Ramos (cell line): ENCODE data around the gene EML1.

Source experiments
- in situ Hi-C: fragments of 300-500 bp; cut with MboI; formaldehyde crosslinking; loops from one replicate; pipeline ENCODE4 v1.14.3; 2022; ENCODE audit warnings: low sequenced_read_pairs; ENCODE audit not compliant: unreplicated experiment

EML1 gene

DNA sequence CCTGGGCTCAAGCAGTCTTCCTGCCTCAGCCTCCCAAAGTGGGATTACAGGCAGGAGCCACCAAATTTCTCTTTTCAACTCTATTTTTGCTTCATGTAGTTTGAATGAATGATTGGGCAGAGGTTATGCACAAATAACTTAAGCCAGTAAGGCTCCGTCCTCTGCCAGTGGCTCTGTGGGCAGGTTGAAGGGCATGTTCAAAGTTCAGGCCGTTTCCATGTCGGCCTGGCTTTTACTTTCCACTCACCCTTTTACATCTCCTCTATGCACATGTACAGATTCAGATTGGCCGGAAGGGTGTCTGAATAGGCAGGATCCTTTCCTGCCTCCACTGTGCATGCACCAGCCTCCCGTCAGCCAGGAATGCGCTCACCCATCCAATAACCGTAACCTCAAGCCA, 132.3 kb downstream of the EML1 start:
- in situ Hi-C loops, result no loop called here

DNA sequence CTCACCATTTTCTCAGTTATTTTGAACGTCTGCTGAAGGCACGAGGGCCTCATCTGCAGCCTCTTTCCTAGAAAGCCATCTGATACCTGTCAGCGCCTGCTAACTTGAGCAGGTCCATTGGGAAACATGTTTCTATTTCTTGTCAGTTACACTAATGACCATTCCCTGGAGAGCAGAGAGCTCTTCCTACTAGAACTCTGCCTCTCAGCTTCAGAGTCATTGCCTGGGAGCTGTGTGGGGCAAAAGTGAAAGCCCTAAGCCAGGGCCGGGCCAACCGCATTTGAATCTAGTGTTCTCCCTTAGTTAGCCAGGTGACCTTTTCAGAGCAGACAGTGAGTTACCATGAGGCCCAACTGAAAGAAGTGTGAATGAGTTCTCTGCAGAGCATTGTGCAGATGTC, 135.8 kb downstream of the EML1 start:
- in situ Hi-C loops, result no loop called here

DNA sequence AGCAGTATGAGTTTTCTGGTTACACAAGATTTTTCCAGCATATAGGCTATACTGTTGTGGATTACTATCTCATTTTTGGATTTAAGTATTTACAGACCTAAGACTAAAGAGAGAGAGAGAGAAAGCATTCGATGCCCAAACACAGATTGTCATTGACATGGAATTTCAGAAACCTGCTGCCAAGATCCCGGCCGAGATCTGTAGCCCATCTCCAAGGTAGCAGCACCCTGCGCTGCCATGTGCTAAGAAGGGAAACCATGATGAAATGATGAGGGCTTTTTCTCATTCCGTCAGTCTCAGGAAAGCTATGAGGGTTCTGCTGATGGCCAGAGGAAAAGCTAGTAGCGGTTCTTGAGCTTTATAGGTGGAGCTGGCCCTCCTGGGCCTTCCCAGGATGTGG, 136.4 kb downstream of the EML1 start:
- in situ Hi-C loops, result no loop called here

DNA sequence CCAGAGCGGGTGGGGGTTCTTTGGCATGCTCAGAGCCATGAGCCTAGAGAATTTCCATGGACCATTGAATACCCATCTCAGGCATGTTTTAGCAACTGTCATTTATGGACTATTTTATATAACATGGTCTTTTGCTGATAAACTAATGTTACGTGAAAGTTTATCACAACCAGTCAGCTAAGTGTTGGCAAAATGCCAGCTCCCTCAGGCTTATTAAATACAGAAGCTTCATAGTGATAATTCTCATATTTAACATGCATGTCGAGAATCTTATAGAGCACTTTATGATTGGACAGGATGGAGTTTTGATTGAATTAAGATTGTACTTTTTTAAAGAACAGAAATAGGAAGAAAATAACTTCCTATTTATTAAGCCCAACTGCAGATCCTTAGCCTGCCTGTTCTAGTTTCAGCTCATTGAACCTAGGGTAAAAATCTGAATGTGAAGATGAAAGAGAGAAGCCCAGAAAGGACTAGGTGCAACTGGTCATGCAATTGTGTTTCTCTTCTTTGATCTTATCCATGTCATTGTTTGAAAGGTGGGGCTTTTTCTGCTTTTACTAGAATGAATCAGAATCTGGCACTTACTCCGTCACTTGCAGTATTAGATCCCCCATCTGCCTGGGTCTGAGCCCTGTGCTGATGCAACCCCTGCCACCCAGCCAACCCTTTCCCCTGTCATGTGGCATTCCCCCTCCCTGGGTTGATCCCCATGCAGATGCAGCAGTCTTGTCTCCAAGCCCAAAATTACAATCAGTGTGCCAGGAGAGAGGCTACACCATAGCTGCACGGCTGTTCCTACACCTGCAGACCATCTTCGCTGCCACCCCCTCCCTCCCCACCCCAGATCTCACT, 137.4 kb downstream of the EML1 start:
- in situ Hi-C loops, result no loop called here

- in situ Hi-C loops, result no loop called here
Measured at GRCh38 chr14:99931308-99931707, 138.1 kb downstream of the EML1 start.

DNA sequence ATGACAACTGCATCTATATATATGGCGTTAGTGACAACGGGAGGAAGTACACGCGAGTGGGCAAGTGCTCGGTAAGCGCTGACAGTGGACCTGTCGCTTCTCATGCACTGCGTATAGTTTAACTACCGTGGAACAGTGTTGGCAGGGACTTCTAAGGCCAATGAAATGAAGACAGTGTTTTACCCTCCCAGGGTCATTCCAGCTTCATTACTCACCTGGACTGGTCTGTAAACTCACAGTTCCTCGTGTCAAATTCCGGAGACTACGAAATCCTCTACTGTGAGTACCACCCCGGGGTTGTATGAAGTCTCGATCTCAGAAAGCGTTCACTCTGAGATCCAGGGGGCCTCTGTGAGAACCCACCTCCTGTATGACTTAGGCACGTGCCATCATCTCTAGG, 142.8 kb downstream of the EML1 start:
- in situ Hi-C loops, result no loop called here

DNA sequence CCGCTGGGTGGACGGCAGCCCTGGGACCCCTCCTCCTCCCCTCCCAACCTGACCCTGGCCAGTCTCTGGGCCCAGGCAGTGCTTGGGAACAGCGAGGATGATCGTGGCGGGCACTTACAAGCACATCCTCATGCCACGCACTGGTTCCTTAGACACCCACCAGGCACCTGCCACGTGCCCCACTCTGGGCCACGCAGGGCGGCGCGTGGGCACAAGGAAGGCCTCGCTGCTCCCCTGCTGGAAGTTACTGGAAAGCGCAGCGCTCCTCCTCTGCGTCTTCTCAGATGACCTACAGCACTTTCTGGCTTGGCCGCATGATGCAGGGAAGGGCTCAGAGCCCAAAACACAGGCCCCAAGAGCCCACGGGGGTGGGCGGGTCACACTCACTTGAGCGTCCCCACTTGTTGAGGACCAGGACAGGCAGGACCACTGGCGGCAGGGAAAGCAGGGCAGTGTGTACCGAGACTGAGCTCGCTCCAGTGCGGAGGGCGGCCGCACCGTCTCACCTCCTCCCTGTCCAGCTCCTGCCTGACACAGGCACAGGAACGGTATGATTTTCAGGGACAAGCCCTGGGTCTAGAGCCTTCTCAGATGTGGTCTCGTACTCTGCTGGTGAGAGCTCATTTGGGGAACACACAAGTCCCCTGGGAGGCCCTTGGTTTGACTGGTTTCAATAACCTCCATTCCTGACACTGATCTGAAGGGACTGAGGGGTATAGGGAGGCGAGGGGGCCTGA, 143.7 kb downstream of the EML1 start:
- in situ Hi-C loops, result no loop called here

- in situ Hi-C loops, result no loop called here
Measured at GRCh38 chr14:99937475-99938244, 144.4 kb downstream of the EML1 start.

- in situ Hi-C loops, result no loop called here
Measured at GRCh38 chr14:99938376-99938775, 145.2 kb downstream of the EML1 start.

DNA sequence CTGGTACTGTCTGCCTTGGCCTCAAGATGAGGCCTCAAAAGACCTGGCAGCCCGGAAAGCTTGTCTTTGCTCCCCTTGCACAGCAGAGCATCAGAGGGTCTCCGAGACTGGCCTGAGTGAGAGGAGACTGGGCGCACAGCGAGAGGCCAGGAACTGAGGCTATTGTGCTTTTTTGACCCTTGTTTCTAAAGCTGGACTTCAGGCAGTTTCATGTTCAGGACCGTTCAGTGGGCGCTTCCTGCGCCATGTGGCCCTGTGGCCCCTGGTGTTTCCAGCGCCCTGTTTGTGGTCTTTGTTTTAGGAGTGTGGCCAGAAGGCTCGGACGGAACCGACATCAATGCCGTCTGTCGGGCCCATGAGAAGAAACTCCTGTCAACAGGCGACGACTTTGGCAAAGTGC, 145.7 kb downstream of the EML1 start:
- in situ Hi-C loops, result no loop called here

- in situ Hi-C loops, result no loop called here
Measured at GRCh38 chr14:99939421-99939820, 146.2 kb downstream of the EML1 start.

DNA sequence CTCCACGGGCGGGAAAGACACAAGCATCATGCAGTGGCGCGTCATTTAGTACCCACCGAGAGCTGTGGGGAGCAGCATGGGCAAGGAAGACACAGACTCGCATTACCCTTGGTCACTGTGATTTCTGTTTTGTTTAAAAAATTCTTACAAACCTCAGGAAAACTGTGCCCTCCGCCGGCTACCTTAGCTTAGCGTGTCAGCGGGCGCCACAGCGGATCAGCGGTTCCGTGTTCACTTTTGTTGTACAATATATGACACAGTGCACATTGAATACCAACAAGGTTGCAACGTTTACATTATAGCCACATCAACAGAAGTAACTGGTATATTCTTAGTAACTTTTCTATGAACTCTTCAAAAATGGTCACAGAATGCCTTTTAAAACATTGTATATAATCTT, 146.9 kb downstream of the EML1 start:
- in situ Hi-C loops, result no loop called here

- in situ Hi-C loops, result no loop called here
Measured at GRCh38 chr14:99941211-99941610, 148.0 kb downstream of the EML1 start.

- in situ Hi-C loops, result no loop called here
Measured at GRCh38 chr14:99943620-99944019, 150.4 kb downstream of the EML1 start.

- in situ Hi-C loops, result no loop called here
Measured at GRCh38 chr14:99944241-99944651, 151.0 kb downstream of the EML1 start.

DNA sequence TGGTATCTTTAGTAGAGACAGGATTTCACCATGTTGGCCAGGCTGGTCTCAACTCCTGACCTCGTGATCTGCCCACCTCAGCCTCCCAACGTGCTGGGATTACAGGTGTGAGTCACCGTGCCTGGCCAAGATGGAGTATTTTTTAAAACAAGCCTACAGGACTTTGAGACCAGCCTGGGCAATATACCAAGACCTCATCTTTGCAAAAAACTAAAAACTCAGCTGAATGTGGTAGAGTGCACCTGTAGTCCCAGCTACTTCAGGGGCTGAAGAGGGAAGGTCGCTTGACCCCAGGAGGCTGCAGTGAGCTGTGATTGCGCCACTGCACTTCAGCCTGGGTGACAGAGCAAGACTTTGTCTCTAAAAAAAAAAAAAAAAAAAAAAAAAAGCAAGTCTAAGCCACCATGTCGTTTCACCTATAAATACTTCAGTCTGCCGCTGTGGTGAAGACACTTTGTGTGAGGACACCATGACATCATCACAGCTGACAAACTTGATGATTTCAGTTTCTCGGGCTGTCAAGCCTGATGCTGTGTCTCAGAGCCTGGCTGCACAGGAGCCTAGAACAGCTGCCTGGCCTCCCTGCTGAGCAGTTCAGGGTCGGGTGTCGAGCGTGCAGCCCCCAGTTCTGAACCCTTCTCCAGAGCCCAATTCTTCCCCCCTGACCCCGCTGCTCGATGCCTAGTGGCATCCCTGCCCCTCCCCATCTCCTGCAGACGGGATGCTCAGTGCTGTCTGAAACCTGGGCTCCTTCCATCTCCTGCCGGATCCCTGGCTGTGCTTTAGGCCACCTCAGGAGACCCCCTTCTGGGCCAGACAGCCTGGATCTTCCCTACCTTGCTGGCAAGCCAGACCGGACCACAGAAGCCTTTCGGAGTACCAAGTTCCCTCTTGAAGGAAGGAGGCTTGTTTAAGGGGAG, 152.8 kb downstream of the EML1 start:
- in situ Hi-C loops, result no loop called here

GRCh38 chr14:99946652-99947489, 153.7 kb downstream of the EML1 start:
- in situ Hi-C loops, result no loop called here

DNA sequence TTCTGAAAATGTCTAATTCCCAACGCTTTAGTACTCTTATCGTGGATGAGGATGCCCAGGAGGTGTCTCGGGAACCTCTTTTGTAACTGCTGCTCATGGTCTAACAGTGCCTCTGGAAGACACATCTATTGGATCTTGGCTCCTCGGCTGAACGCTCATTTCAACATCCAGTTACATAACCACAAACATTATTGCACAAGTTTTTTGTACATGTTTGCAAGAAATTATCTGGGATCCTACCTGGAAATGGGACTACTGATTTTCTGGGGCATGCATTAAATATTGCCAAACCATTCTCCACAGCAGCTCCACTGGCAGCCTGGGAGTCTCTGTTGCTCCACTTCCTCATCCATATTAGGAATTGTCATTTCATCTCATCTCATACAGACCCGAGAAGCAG, 154.5 kb downstream of the EML1 start:
- in situ Hi-C loops, result no loop called here
